ENCODE measurements around the gene ZNF77.

- no peak for TF ChIP-seq MAX (IDR thresholded peaks at IDR 0.05)
- TF ChIP-seq TCF12 (IDR thresholded peaks at IDR 0.05; ENCODE audit: low read depth): no peak
- no peak for TF ChIP-seq REST (IDR thresholded peaks at IDR 0.05; ENCODE audit: low read depth)
Measured at GRCh38 chr19:2887391-2887914, 57.3 kb downstream of the ZNF77 start.

Data from Ishikawa (cell line).